GM23338 (cell line): Measurements from ENCODE around the gene GPR119. TPM values are rescaled to one million over a fixed set of nuclear protein-coding genes. Genes with fewer than 3 reads are reported as not detected.
A peak's percentile ranks its signal among the peaks of the same experiment; 100 is the strongest.

Experiments
- ATAC-seq: fragments of 200-7000 bp; cut with Tn5 transposase; 3 replicates; pipeline ENCODE4 v1.9.1; 2020
- DNase-seq: peaks from one replicate; pipeline ENCODE4 v3.0.0-alpha.2; 2015; ENCODE audit warnings: low spot score
- H2AFZ ChIP-seq: fragments of 200-600 bp; sonication (generic); 2 replicates; pipeline ENCODE4 v1.8.0; 2016; ENCODE audit warnings: antibody characterized with exemption, mild to moderate bottlenecking, moderate library complexity
- H3F3A ChIP-seq: fragments of 200-600 bp; sonication (generic); replicated peaks from 2 replicates; pipeline ENCODE4 v1.8.0; 2017; ENCODE audit warnings: antibody characterized with exemption, mixed run types, low read depth
- H3K27ac ChIP-seq: fragments of 200-600 bp; sonication (generic); 2 replicates; pipeline ENCODE4 v1.6.1; 2016; ENCODE audit warnings: low read depth
- H3K27me3 ChIP-seq: fragments of 200-600 bp; sonication (generic); 2 replicates; pipeline ENCODE4 v1.8.0; 2016; ENCODE audit warnings: mild to moderate bottlenecking, mixed run types, moderate library complexity; ENCODE audit not compliant: insufficient read depth
- H3K36me3 ChIP-seq: fragments of 200-600 bp; sonication (generic); 2 replicates; pipeline ENCODE4 v1.8.0; 2016; ENCODE audit warnings: mild to moderate bottlenecking; ENCODE audit not compliant: insufficient read depth
- H3K4me1 ChIP-seq: fragments of 200-600 bp; sonication (generic); 2 replicates; pipeline ENCODE4 v1.8.0; 2016; ENCODE audit warnings: mild to moderate bottlenecking, moderate library complexity; ENCODE audit not compliant: insufficient read depth
- H3K4me2 ChIP-seq: fragments of 200-600 bp; sonication (generic); 2 replicates; pipeline ENCODE4 v1.7.1; 2017; ENCODE audit warnings: mixed run types
- H3K4me3 ChIP-seq: fragments of 200-600 bp; sonication (generic); 2 replicates; pipeline ENCODE4 v1.6.1; 2016; ENCODE audit warnings: mixed run types
- H3K79me2 ChIP-seq: fragments of 200-600 bp; sonication (generic); replicated peaks from 2 replicates; pipeline ENCODE4 v1.8.0; 2017; ENCODE audit warnings: mild to moderate bottlenecking; ENCODE audit not compliant: insufficient read depth
- H3K9me2 ChIP-seq: fragments of 200-600 bp; sonication (generic); 2 replicates; pipeline ENCODE4 v1.8.0; 2017; ENCODE audit not compliant: insufficient read depth
- H4K20me1 ChIP-seq: fragments of 200-600 bp; sonication (generic); replicated peaks from 2 replicates; pipeline ENCODE4 v1.8.0; 2017; ENCODE audit warnings: mild to moderate bottlenecking; ENCODE audit not compliant: insufficient read depth
- H3K27ac Mint-ChIP-seq: 2 replicates; pipeline ENCODE4 v1.8.0; 2020; ENCODE audit warnings: inconsistent platforms, mild to moderate bottlenecking, moderate library complexity, mixed read lengths
- H3K27me3 Mint-ChIP-seq: 3 replicates; pipeline ENCODE4 v1.8.0; 2022; ENCODE audit warnings: low read depth, mild to moderate bottlenecking, moderate library complexity, mixed read lengths, inconsistent platforms; ENCODE audit not compliant: insufficient read depth, poor library complexity
- H3K36me3 Mint-ChIP-seq: 3 replicates; pipeline ENCODE4 v1.8.0; 2021; ENCODE audit warnings: low read depth, mild to moderate bottlenecking, inconsistent platforms, moderate library complexity, mixed read lengths
- H3K4me1 Mint-ChIP-seq: 3 replicates; pipeline ENCODE4 v1.8.0; 2020; ENCODE audit warnings: mild to moderate bottlenecking, inconsistent platforms, mixed read lengths
- H3K4me3 Mint-ChIP-seq: 3 replicates; pipeline ENCODE4 v1.8.0; 2021; ENCODE audit warnings: moderate library complexity, mild to moderate bottlenecking, inconsistent platforms, mixed read lengths
- H3K9me3 Mint-ChIP-seq: 3 replicates; pipeline ENCODE4 v1.8.0; 2020; ENCODE audit warnings: moderate library complexity, mild to moderate bottlenecking, inconsistent platforms, mixed read lengths
- CREB1 ChIP-seq: fragments of 250-450 bp; sonication (Bioruptor Pico); IDR thresholded peaks from 2 replicates; pipeline ENCODE4 v1.5.0; 2020; ENCODE audit warnings: low read depth, mild to moderate bottlenecking, moderate library complexity
- EZH2 ChIP-seq: fragments of 200-600 bp; sonication (generic); IDR thresholded peaks from one replicate; pipeline ENCODE4 v1.8.0; 2017; ENCODE audit warnings: antibody characterized with exemption, mild to moderate bottlenecking, low read depth; ENCODE audit not compliant: unreplicated experiment
- JUNB ChIP-seq: IDR thresholded peaks from one replicate; pipeline ENCODE4 v1.6.1; 2016; ENCODE audit warnings: antibody characterized with exemption; ENCODE audit not compliant: unreplicated experiment
- NANOG ChIP-seq: IDR thresholded peaks from 2 replicates; pipeline ENCODE4 v1.6.1; 2016; ENCODE audit warnings: antibody characterized with exemption, borderline replicate concordance
- STAT1 ChIP-seq: IDR thresholded peaks from one replicate; pipeline ENCODE4 v1.6.1; 2016; ENCODE audit warnings: antibody characterized with exemption; ENCODE audit not compliant: unreplicated experiment
- ZNF114 ChIP-seq: fragments of 250-450 bp; sonication (Bioruptor Pico); IDR thresholded peaks from 2 replicates; pipeline ENCODE4 v1.5.0; 2020; ENCODE audit warnings: mild to moderate bottlenecking, moderate library complexity
- ZNF331 ChIP-seq: fragments of 250-450 bp; sonication (Bioruptor Pico); IDR thresholded peaks from 2 replicates; pipeline ENCODE4 v1.5.0; 2020; ENCODE audit warnings: low read depth, mild to moderate bottlenecking, moderate library complexity
- polyA plus RNA-seq: library from polyadenylated mRNA; unstranded; fragments of >200 nt; fragmentation: Nextera tagmentation; extraction: Ambion mirVana; gene quantifications from 2 replicates; pipeline ENCODE4 v1.2.1, GENCODE V29; 2016
- total RNA-seq: library from RNA; depleted of rRNA; stranded (reverse); fragments of >200 nt; shearing (Covaris generic); gene quantifications from 2 replicates; pipeline ENCODE4 v1.2.3, GENCODE V29; 2014
- TF ChIP-seq, protein P1 (sequence below): fragments of 250-450 bp; sonication (Bioruptor Pico); IDR thresholded peaks from 2 replicates; pipeline ENCODE4 v1.5.0; 2020; ENCODE audit warnings: mild to moderate bottlenecking, moderate library complexity
- TF ChIP-seq, protein P2 (sequence below): IDR thresholded peaks from 2 replicates; pipeline ENCODE4 v1.6.1; 2016; ENCODE audit warnings: antibody characterized with exemption

The GPR119 gene
- total and polyA plus RNA-seq, 2 experiments from 2014 or later: not detected

DNA sequence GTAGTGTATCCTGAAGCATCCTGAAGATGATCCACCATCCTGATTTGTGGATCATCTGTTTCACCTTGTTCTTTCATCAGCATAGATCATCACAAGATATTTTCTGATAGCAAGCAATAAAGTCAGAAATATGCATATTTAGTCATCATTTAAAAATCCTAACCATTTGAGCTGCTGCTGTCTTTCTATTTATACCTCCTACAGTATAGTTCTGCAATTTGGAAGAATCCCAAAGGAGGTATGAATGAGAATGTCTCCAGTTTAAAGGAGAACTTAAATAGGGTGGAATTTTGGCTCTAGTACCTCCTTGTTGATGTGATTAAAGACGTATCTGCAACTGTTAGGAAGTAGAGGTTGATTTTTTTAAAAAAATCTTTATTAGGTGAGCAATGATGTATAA lies 38.2 kb downstream of the GPR119 start (continued):
- TF ChIP-seq JUNB (no peak), STAT1 (no peak), ZNF114 (CRISPR knock-in tag) (no peak)
- TF ChIP-seq, protein P1, sequence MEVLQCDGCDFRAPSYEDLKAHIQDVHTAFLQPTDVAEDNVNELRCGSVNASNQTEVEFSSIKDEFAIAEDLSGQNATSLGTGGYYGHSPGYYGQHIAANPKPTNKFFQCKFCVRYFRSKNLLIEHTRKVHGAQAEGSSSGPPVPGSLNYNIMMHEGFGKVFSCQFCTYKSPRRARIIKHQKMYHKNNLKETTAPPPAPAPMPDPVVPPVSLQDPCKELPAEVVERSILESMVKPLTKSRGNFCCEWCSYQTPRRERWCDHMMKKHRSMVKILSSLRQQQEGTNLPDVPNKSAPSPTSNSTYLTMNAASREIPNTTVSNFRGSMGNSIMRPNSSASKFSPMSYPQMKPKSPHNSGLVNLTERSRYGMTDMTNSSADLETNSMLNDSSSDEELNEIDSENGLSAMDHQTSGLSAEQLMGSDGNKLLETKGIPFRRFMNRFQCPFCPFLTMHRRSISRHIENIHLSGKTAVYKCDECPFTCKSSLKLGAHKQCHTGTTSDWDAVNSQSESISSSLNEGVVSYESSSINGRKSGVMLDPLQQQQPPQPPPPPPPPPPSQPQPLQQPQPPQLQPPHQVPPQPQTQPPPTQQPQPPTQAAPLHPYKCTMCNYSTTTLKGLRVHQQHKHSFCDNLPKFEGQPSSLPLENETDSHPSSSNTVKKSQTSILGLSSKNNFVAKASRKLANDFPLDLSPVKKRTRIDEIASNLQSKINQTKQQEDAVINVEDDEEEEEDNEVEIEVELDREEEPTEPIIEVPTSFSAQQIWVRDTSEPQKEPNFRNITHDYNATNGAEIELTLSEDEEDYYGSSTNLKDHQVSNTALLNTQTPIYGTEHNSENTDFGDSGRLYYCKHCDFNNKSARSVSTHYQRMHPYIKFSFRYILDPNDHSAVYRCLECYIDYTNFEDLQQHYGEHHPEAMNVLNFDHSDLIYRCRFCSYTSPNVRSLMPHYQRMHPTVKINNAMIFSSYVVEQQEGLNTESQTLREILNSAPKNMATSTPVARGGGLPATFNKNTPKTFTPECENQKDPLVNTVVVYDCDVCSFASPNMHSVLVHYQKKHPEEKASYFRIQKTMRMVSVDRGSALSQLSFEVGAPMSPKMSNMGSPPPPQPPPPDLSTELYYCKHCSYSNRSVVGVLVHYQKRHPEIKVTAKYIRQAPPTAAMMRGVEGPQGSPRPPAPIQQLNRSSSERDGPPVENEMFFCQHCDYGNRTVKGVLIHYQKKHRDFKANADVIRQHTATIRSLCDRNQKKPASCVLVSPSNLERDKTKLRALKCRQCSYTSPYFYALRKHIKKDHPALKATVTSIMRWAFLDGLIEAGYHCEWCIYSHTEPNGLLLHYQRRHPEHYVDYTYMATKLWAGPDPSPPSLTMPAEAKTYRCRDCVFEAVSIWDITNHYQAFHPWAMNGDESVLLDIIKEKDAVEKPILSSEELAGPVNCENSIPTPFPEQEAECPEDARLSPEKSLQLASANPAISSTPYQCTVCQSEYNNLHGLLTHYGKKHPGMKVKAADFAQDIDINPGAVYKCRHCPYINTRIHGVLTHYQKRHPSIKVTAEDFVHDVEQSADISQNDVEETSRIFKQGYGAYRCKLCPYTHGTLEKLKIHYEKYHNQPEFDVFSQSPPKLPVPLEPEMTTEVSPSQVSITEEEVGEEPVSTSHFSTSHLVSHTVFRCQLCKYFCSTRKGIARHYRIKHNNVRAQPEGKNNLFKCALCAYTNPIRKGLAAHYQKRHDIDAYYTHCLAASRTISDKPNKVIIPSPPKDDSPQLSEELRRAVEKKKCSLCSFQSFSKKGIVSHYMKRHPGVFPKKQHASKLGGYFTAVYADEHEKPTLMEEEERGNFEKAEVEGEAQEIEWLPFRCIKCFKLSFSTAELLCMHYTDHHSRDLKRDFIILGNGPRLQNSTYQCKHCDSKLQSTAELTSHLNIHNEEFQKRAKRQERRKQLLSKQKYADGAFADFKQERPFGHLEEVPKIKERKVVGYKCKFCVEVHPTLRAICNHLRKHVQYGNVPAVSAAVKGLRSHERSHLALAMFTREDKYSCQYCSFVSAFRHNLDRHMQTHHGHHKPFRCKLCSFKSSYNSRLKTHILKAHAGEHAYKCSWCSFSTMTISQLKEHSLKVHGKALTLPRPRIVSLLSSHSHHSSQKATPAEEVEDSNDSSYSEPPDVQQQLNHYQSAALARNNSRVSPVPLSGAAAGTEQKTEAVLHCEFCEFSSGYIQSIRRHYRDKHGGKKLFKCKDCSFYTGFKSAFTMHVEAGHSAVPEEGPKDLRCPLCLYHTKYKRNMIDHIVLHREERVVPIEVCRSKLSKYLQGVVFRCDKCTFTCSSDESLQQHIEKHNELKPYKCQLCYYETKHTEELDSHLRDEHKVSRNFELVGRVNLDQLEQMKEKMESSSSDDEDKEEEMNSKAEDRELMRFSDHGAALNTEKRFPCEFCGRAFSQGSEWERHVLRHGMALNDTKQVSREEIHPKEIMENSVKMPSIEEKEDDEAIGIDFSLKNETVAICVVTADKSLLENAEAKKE (CRISPR knock-in tag): no peak

DNA sequence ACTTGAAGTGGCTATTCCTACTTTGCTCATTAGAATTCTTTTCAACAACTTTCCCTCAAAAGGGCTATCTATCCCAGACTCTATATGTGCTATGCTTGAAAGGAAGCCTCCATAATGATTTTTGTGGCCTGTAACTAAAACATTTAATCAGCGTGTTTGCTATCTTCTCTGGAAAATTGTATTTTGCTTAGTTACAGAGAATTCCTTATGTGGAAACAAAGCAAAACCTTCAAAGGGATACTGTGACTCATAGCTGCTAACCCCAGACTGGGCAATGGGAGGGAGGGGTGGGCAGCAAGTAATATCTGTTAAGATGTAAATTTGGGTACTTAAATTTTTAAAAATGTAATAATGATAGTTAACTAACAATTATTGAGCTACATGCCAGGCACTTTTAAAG lies 42.1 kb downstream of the GPR119 start:
- Histone ChIP-seq H4K20me1 (no peaks in the 10 kb centered on the region), H3F3A (no peaks in the 10 kb centered on the region), H3K9me2 (no peaks in the 10 kb centered on the region), H3K27ac (no peak overlapping the region), H3K79me2 (no peaks in the 10 kb centered on the region), H3K4me1 (peaks cover 10% of the 10 kb centered on the region; the same call in 1 of the 2 replicates), H2AFZ (no peak overlapping the region), H3K27me3 (no peaks in the 10 kb centered on the region), H3K4me3 (no peak overlapping the region), H3K36me3 (no peaks in the 10 kb centered on the region), H3K4me2 (no peak overlapping the region)
- Mint-ChIP-seq H3K36me3 (no peaks in the 10 kb centered on the region; the same call in 2 of the 3 replicates), H3K9me3 (no peaks in the 10 kb centered on the region; the same call in 2 of the 3 replicates), H3K4me3 (no peak overlapping the region), H3K27me3 (peaks cover 8% of the 10 kb centered on the region), H3K4me1 (peaks cover 32% of the 10 kb centered on the region), H3K27ac (peak overlapping the region; percentile 74)
- DNase-seq (no peak), ATAC-seq (no peak)
- no peak for TF ChIP-seq ZNF331 (CRISPR knock-in tag)
- no peak for TF ChIP-seq ZNF114 (CRISPR knock-in tag)
- TF ChIP-seq STAT1: no peak
- TF ChIP-seq, protein P2, sequence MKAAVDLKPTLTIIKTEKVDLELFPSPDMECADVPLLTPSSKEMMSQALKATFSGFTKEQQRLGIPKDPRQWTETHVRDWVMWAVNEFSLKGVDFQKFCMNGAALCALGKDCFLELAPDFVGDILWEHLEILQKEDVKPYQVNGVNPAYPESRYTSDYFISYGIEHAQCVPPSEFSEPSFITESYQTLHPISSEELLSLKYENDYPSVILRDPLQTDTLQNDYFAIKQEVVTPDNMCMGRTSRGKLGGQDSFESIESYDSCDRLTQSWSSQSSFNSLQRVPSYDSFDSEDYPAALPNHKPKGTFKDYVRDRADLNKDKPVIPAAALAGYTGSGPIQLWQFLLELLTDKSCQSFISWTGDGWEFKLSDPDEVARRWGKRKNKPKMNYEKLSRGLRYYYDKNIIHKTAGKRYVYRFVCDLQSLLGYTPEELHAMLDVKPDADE: no peak
- TF ChIP-seq EZH2: no peak
- TF ChIP-seq NANOG: no peak
- no peak for TF ChIP-seq JUNB
- TF ChIP-seq, protein P1 (CRISPR knock-in tag): no peak
- no peak for TF ChIP-seq CREB1 (CRISPR knock-in tag)
